NK-92 treated with Interleukin-12 subunit alpha and Interleukin-12 subunit beta, amount 100 ng/mL, for 24 hours (cell line): Measurements from ENCODE around the gene SLU7.
"Not testable (repeated sequence)": the region's sequence is repeated elsewhere in the genome, so short reads cannot be mapped to it uniquely, and the experiment has no call there.

Source experiments
- DNase-seq: peaks from one replicate; lab custom pipeline; 2025; lab: John Stamatoyannopoulos, UW

SLU7 gene

DNA sequence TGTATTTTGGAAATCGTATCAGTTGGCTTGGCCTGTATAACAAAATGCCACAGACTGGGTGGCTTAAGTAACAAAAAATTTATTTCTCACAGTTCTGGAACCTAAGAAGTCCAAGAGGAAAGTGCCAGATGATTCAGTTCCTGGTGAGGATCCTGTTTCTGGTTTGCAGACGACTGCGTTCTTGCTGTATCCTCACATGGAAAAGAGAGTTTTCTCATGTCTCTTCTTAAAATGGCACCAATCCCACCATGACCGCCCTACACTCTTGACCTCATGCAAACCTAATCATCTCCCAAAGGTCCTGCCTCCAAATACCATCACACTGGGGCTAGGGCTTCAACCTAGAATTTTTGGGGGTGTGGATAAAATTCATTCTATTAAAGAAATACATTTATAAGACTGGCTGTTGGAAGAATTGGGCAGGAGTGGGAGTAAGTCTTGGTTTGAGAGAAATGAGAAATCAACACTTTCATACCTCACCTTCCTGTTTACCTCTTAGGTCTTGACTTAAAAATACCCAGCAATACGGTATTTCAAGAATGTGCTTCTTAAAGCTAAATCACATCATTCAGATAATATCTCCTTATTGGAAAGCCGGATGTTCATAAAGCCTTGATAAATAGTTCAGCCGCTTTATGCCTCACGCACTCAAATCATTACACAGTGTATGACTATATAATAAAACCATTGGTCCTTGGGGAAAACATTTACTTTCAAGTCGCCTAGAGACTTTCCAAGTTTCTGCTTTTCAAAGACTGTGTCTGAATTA is 31.5 kb upstream of the SLU7 start:
- DNase-seq = no peak

DNA sequence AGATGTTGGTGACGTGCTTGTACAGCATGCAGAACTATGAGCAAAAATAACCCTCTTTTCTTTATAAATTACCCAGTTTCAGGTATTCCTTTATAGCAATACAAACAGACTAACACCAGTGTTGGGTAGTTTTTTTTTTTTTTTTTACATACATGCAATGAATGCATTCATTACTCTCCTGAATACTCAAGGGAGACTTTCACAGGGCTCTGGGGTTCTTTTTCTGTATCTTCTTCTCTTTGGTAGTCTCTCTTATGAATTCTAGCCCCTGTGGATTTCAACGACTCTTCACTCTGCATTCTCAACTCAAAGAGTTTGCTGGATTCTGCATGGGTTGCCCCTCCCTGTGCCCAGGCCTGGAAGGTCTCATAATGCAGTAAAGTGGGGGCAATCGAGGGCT is 30.6 kb upstream of the SLU7 start:
- DNase-seq = no peak

DNA sequence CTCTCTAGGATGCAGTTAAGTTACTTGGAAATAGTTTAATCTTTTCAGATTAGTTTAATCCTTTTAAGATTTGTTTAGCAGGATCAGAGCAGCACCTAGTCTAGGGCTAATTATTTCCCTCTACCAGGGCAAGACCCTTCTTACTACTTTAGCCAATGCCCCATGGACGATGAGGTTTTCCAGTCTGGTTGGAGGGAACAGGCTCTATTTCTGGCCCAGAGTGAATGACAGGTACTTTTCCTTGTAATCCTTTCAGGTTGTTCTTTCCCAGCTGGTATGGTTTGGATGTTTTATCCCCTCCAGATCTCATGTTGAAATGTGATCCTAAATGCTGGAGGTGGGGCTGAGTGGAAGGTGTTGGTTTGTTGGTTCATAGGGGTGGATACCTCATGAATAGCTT is 30.0 kb upstream of the SLU7 start:
- no peak for DNase-seq

GRCh38 chr5:160445751-160446150 is 26.9 kb upstream of the SLU7 start:
- no peak for DNase-seq

DNA sequence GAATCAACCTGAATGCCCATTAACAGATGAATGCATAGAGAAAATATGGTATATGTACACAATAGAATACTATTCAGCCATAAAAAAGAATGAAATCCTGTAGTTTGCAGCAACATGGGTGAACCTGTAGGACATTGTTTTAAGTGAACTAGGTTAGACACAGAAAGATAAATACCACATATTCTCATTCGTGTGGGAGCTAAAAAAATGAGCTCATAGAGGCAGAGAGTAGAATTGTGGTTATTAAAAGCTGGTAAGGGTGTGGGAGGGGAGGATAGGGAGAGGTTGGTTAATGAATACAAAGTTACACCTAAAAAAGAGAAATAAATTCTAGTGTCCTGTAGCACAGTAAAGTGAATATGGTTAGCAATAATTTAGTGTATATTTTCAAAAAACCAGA is 26.3 kb upstream of the SLU7 start:
- no peak for DNase-seq

- no peak for DNase-seq
Measured at GRCh38 chr5:160444407-160444806, 25.5 kb upstream of the SLU7 start.

- no peak for DNase-seq
Measured at GRCh38 chr5:160442824-160443431, 24.0 kb upstream of the SLU7 start.

DNA sequence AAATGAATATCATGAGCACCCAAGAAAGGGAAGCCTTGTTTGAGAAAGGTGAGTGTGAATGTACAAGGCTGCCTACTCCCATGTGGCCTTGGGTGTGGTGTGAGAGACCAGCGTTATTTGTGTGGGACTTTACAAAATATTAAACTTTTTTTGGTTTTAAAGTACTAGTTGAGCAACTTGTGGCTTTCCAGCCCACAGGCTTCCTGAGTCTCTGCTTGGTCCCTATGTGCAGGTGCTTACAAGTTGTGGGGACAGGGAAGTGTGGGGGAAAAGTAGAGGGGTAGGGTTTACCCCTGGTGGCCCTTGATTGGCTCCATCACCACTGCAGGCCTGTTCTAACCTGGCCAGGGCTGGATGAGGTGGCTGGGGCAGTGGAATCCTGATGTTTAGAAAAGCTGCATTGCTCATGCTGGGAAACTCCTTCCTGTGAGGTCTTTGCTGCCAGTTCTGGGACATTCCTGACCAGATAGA is 22.5 kb upstream of the SLU7 start:
- DNase-seq = peak; percentile 55

DNA sequence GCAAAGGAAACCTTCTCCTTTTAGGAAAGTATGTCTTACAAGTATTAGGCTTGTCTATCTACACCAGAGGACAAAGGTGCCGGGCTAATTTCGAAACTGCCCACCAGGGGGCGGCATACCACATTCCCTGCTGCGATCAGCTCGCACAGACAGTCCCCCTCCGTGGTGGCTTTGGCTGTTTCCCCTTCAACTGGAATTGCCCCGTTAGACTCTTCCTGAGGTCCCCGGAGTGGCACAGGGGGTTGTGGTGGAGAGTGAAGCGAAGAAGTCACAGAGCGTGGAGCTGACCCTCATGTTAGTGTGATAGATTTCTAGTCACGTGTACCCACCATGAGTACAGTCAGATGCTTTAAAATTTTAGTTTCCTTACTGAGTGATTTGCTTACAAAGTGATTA is 20.3 kb upstream of the SLU7 start:
- peak; percentile 89 for DNase-seq

GRCh38 chr5:160438316-160439204 is 19.7 kb upstream of the SLU7 start:
- peak; percentile 74 for DNase-seq

DNA sequence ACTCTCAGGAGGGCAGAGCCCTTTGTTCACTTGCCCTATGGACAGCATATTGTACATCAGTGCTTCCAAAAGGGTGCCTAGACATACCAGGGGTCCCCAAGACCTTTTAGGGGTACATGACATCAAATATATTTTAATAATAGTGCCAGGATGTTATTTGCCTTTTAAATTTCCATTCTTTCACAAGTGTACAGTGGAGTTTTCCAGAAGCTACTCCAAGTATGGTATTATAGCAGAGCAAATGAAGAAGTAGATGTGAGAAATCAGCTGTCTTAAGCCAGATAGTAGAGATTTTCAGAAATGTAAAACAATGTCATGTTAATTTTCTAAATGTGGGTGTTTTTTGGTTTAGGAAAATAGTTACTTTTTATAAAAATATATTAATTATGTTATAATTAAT is 18.4 kb upstream of the SLU7 start:
- no peak for DNase-seq

GRCh38 chr5:160436661-160437060 is 17.8 kb upstream of the SLU7 start:
- not testable (repeated sequence) for DNase-seq

DNA sequence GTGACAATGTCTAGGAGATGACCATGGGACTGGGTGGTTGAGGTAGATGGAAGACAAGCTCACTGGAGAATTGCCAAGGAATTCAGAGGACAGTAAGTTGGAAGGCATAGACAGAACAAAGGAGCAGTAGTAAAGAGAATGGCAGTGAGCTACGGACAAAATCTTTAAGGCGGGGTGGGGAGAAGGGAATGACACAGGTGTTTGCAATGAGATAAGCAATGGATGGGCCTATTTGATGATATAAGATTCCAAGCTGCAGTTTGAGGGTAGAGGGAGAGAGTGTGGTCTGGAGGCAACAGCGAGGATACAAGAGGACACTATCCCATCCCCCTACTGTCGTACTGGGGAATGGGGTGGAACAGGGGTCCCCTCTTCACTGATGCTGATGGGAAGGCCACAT is 17.1 kb upstream of the SLU7 start:
- no peak for DNase-seq

DNA sequence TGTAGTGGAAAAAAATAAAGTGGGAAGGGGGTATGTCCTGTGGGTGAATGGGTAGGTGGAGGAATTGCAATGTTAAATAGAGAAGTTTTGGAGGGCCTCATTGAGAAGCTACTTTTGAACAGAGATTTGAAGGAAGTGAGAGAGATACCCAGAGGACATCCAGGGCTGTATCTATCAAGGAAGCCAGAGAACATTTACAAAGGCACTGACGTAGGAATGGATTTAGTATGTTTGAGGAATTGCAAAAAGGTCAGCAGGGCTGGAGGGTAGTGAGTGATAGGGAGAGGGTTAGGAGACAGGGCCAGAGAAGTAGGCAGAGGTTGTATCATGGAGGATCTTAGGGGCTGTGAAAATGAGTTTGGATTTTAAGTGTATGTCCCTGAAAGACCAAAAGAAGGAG is 16.7 kb upstream of the SLU7 start:
- DNase-seq = no peak

DNA sequence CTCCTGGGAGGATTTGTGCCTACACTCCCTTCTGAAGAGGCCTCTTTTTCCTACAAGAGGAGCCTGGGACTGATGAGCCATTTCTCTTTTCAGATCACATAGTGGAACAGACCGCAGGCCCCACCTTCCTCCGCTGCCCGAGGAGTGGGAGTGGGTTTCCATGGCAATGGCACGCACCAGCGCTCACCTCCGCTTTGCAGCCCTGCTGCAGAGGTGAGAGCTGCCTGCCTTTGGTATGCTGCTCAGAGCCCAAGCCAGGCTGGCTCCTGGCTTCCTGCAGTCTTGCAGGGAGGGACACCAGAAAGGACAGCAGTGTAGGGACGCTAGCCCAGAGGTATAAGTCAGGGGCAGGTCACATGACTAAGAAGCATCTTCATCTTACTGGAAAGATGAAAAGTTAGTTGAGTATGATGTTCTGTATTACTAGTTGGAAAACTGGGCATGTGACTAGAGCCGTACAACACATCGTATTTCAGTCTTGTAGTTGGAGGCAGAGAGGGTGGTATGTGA is 15.2 kb upstream of the SLU7 start:
- DNase-seq = no peak

DNA sequence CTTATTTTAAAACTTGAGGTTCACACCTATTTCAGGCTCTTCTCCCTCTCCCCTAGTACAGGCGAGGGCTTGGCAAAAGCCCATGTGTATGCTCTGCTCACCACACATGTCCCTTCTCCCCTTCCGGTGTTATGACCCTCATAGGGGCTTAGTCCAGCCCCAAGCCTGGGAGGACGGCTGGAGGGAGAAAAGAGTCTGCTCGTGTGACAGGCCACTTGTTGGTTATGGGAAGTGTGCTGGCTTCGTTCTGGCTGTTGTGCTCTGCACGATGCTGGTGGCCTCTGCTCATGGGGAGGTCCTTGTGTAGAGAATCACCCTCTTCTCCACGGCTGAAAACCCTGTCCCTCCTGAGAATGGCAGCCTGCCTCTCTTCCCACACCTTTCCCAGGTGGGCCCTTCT is 13.9 kb upstream of the SLU7 start:
- DNase-seq = no peak

DNA sequence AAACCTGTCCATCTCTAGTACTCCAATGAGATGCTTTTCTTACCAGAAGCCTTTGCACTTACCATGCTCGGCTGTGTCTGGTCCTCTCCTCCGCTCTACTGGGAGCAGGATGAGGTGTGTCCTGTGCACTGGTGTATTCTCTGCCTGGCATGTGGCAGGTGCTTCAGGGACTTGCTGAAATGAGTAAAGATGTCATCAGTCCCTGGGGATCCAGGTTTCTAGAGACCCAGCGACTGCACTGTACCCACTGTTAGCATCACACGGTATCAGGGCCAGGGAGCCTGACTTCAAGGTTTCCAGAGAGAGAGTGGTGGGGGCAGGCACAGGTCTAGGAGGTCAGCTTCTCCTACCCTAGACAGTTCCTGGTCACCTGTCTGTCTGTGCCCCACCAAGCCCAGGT is 13.3 kb upstream of the SLU7 start:
- DNase-seq = no peak

- DNase-seq = no peak
Measured at GRCh38 chr5:160427607-160428006, 8.7 kb upstream of the SLU7 start.

GRCh38 chr5:160423099-160423498 is 4.2 kb upstream of the SLU7 start:
- DNase-seq = no peak

- DNase-seq = peak; percentile 88
Measured at GRCh38 chr5:160421625-160422258, 2.9 kb upstream of the SLU7 start, which contains the start of gene PTTG1. PTTG1 (plus strand) TSS chr5:160421855; CDS start chr5:160422313, 458 bp downstream.

- DNase-seq = no peak
Measured at GRCh38 chr5:160420331-160420610, 1.4 kb upstream of the SLU7 start.
